SK-N-SH (cell line): ENCODE data around the gene CNKSR2.

Source experiments
- CHD2 ChIP-seq: fragments of 150-350 bp; IDR thresholded peaks from 2 replicates; pipeline ENCODE4 v1.6.1; 2018; ENCODE audit warnings: low read length; ENCODE audit not compliant: partially characterized antibody
- EZH2phosphoT487 ChIP-seq: fragments of 200-600 bp; sonication (generic); IDR thresholded peaks from 2 replicates; pipeline ENCODE4 v1.6.1; 2017; ENCODE audit warnings: low read depth, mixed run types, mild to moderate bottlenecking, antibody characterized with exemption, moderate library complexity, borderline replicate concordance
- JUND ChIP-seq: IDR thresholded peaks from 2 replicates; pipeline ENCODE4 v1.4.0; 2012
- MXI1 ChIP-seq: IDR thresholded peaks from 2 replicates; pipeline ENCODE4 v1.6.1; 2012; ENCODE audit warnings: mild to moderate bottlenecking, low read depth, low read length, improper control_type of control experiment
- NFIC ChIP-seq: IDR thresholded peaks from 2 replicates; pipeline ENCODE4 v1.4.0; 2012; ENCODE audit warnings: borderline replicate concordance
- NRF1 ChIP-seq: IDR thresholded peaks from 2 replicates; pipeline ENCODE4 v1.6.1; 2012; ENCODE audit warnings: low read depth, mild to moderate bottlenecking, low read length
- POLR2AphosphoS5 ChIP-seq: IDR thresholded peaks from 2 replicates; pipeline ENCODE4 v1.6.1; 2012; ENCODE audit warnings: low read depth, low read length
- RAD21 ChIP-seq: IDR thresholded peaks from 2 replicates; pipeline ENCODE4 v1.6.1; 2012; ENCODE audit warnings: mild to moderate bottlenecking, low read length
- RCOR1 ChIP-seq: fragments of 150-350 bp; IDR thresholded peaks from 2 replicates; pipeline ENCODE4 v1.6.1; 2017; ENCODE audit warnings: antibody characterized with exemption, low read length
- RXRA ChIP-seq: IDR thresholded peaks from 2 replicates; pipeline ENCODE4 v1.4.0; 2012; ENCODE audit warnings: low read depth, mild to moderate bottlenecking, borderline replicate concordance
- SMC3 ChIP-seq: IDR thresholded peaks from 2 replicates; pipeline ENCODE4 v1.6.1; 2012; ENCODE audit warnings: low read depth, low read length, improper control_type of control experiment
- TEAD4 ChIP-seq: IDR thresholded peaks from 2 replicates; pipeline ENCODE4 v1.4.0; 2012; ENCODE audit warnings: mild to moderate bottlenecking, borderline replicate concordance; ENCODE audit not compliant: insufficient read depth
- TF ChIP-seq, protein P1 (sequence below): fragments of 200-600 bp; sonication (generic); IDR thresholded peaks from 2 replicates; pipeline ENCODE4 v1.6.1; 2017; ENCODE audit warnings: antibody characterized with exemption, mild to moderate bottlenecking, moderate library complexity
- TF ChIP-seq, protein P2 (sequence below): IDR thresholded peaks from 2 replicates; pipeline ENCODE4 v1.6.1; 2012; ENCODE audit warnings: mild to moderate bottlenecking, low read depth, low read length, moderate library complexity

DNA sequence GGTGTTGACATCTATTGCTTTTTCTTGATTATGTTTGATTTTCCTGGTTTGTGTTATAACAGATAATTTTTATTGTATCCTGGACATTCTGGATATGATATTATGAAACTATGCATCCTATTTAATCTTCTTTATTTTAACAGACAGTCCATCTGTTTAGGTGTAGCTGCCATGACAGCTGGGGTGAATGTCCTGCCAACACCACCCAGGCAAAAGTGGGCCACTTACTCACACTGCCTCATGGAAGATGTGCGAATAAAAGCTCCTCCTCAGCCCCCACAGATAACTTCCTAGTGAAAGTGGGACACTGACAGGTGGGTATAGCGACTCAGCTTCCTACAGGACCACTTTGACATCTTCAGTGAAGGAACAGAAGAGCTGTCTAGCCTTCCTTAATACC is 18.4 kb upstream of the CNKSR2 start:
- TF ChIP-seq POLR2AphosphoS5, result no peak
- no peak for TF ChIP-seq MXI1
- TF ChIP-seq, protein P1, sequence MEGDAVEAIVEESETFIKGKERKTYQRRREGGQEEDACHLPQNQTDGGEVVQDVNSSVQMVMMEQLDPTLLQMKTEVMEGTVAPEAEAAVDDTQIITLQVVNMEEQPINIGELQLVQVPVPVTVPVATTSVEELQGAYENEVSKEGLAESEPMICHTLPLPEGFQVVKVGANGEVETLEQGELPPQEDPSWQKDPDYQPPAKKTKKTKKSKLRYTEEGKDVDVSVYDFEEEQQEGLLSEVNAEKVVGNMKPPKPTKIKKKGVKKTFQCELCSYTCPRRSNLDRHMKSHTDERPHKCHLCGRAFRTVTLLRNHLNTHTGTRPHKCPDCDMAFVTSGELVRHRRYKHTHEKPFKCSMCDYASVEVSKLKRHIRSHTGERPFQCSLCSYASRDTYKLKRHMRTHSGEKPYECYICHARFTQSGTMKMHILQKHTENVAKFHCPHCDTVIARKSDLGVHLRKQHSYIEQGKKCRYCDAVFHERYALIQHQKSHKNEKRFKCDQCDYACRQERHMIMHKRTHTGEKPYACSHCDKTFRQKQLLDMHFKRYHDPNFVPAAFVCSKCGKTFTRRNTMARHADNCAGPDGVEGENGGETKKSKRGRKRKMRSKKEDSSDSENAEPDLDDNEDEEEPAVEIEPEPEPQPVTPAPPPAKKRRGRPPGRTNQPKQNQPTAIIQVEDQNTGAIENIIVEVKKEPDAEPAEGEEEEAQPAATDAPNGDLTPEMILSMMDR, result no peak
- no peak for TF ChIP-seq SMC3
- no peak for TF ChIP-seq RXRA
- no peak for TF ChIP-seq NFIC
- no peak for TF ChIP-seq CHD2
- no peak for TF ChIP-seq EZH2phosphoT487
- no peak for TF ChIP-seq TEAD4
- no peak for TF ChIP-seq RAD21
- TF ChIP-seq RCOR1, result no peak
- no peak for TF ChIP-seq JUND
- TF ChIP-seq, protein P2, sequence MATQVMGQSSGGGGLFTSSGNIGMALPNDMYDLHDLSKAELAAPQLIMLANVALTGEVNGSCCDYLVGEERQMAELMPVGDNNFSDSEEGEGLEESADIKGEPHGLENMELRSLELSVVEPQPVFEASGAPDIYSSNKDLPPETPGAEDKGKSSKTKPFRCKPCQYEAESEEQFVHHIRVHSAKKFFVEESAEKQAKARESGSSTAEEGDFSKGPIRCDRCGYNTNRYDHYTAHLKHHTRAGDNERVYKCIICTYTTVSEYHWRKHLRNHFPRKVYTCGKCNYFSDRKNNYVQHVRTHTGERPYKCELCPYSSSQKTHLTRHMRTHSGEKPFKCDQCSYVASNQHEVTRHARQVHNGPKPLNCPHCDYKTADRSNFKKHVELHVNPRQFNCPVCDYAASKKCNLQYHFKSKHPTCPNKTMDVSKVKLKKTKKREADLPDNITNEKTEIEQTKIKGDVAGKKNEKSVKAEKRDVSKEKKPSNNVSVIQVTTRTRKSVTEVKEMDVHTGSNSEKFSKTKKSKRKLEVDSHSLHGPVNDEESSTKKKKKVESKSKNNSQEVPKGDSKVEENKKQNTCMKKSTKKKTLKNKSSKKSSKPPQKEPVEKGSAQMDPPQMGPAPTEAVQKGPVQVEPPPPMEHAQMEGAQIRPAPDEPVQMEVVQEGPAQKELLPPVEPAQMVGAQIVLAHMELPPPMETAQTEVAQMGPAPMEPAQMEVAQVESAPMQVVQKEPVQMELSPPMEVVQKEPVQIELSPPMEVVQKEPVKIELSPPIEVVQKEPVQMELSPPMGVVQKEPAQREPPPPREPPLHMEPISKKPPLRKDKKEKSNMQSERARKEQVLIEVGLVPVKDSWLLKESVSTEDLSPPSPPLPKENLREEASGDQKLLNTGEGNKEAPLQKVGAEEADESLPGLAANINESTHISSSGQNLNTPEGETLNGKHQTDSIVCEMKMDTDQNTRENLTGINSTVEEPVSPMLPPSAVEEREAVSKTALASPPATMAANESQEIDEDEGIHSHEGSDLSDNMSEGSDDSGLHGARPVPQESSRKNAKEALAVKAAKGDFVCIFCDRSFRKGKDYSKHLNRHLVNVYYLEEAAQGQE, result no peak
- no peak for TF ChIP-seq NRF1
